Measurements from ENCODE around the gene SLC25A34.

- TF ChIP-seq HMGXB4 (CRISPR knock-in tag; IDR thresholded peaks at IDR 0.05) (no peak), CTCF (IDR thresholded peaks at IDR 0.05) (no peak), E2F1 (CRISPR knock-in tag; IDR thresholded peaks at IDR 0.05) (no peak), ATF3 (CRISPR knock-in tag; conservative IDR thresholded peaks at IDR 0.05) (no peak), ZBTB21 (CRISPR knock-in tag; IDR thresholded peaks at IDR 0.05; ENCODE audit: borderline replicate concordance) (no peak)
Observed at GRCh38 chr1:15739745-15740144, 3.7 kb downstream of the SLC25A34 start.

Data from WTC11 (cell line).